OCI-LY7 (cell line): Measurements from ENCODE around the gene CSNK1G1. TPM values are rescaled to one million over a fixed set of nuclear protein-coding genes. Genes with fewer than 3 reads are reported as not detected.
"Not testable (repeated sequence)": the region's sequence is repeated elsewhere in the genome, so short reads cannot be mapped to it uniquely, and the experiment has no call there.

ENCODE experiments used
- BruUV-seq: library from RNA; stranded (reverse); fragments of 400-500 nt; replicated peaks from 2 replicates; lab custom pipeline; 2021; lab: Mats Ljungman, UMichigan
- CTCF ChIA-PET: fragments of 300-600 bp; sonication (Branson Sonifier 250); formaldehyde crosslinking; loops from one replicate; lab custom pipeline; 2022; ENCODE audit warnings: antibody characterized with exemption; ENCODE audit not compliant: unreplicated experiment; lab: Charles Lee
- POLR2A ChIA-PET: fragments of 300-600 bp; sonication (Branson Sonifier 250); formaldehyde crosslinking; loops from one replicate; lab custom pipeline; 2022; ENCODE audit warnings: antibody characterized with exemption; lab: Charles Lee
- DNase-seq: peaks from one replicate; pipeline ENCODE4 v3.0.0-alpha.2; 2015; ENCODE audit warnings: low spot score
- H2AFZ ChIP-seq: fragments of 200-600 bp; sonication (generic), shearing (Covaris generic); 2 replicates; pipeline ENCODE4 v1.6.1; 2014; ENCODE audit warnings: mild to moderate bottlenecking, antibody characterized with exemption, low read length, moderate library complexity
- H3K27ac ChIP-seq: fragments of 200-600 bp; sonication (generic); 2 replicates; pipeline ENCODE4 v1.5.1; 2014; ENCODE audit warnings: mixed run types, low read depth, mild to moderate bottlenecking, moderate library complexity, low read length, inconsistent platforms; ENCODE audit not compliant: poor library complexity, severe bottlenecking
- H3K36me3 ChIP-seq: fragments of 200-600 bp; sonication (generic); 2 replicates; pipeline ENCODE4 v1.6.1; 2014; ENCODE audit warnings: mild to moderate bottlenecking, antibody characterized with exemption, low read length, moderate library complexity, mixed read lengths; ENCODE audit not compliant: insufficient read depth
- H3K4me1 ChIP-seq: fragments of 200-600 bp; sonication (generic); 2 replicates; pipeline ENCODE4 v1.5.1; 2014; ENCODE audit warnings: mild to moderate bottlenecking, low read length; ENCODE audit not compliant: insufficient read depth, poor library complexity, severe bottlenecking
- H3K4me2 ChIP-seq: fragments of 200-600 bp; sonication (generic); 2 replicates; pipeline ENCODE4 v1.6.1; 2014; ENCODE audit warnings: mild to moderate bottlenecking, low read length
- H3K4me3 ChIP-seq: fragments of 200-600 bp; sonication (generic); 2 replicates; pipeline ENCODE4 v1.5.1; 2014; ENCODE audit warnings: mild to moderate bottlenecking, low read depth, low read length; ENCODE audit not compliant: poor library complexity, severe bottlenecking
- H3K79me2 ChIP-seq: fragments of 200-600 bp; sonication (generic); 2 replicates; pipeline ENCODE4 v1.6.1; 2016; ENCODE audit warnings: low read depth, mild to moderate bottlenecking, low read length, moderate library complexity, mixed read lengths; ENCODE audit not compliant: insufficient read depth
- H3K9me2 ChIP-seq: fragments of 200-600 bp; sonication (generic); 2 replicates; pipeline ENCODE4 v1.6.1; 2016; ENCODE audit warnings: mild to moderate bottlenecking, low read length, mixed read lengths; ENCODE audit not compliant: insufficient read depth
- H3K9me3 ChIP-seq: fragments of 200-600 bp; sonication (generic); 2 replicates; pipeline ENCODE4 v1.6.1; 2014; ENCODE audit warnings: mild to moderate bottlenecking, mixed run types, low read length, mixed read lengths
- H4K20me1 ChIP-seq: fragments of 200-600 bp; sonication (generic); 2 replicates; pipeline ENCODE4 v1.6.1; 2014; ENCODE audit warnings: mild to moderate bottlenecking, antibody characterized with exemption, low read length, moderate library complexity, mixed read lengths; ENCODE audit not compliant: insufficient read depth
- EZH2phosphoT487 ChIP-seq: fragments of 200-600 bp; sonication (generic); IDR thresholded peaks from 2 replicates; pipeline ENCODE4 v1.6.1; 2018; ENCODE audit warnings: low read depth, borderline replicate concordance, mild to moderate bottlenecking, mixed run types, antibody characterized with exemption, low read length, moderate library complexity, mixed read lengths
- intact Hi-C: fragments of 100-400 bp; cut with micrococcal nuclease; formaldehyde crosslinking; loops from one replicate; pipeline ENCODE4 v1.10.0; 2022; ENCODE audit not compliant: unreplicated experiment
- total RNA-seq, 2 experiments: library from RNA; depleted of rRNA in 1 of 2; stranded (reverse); fragments of >200 nt in 1 of 2; shearing (Covaris generic) in 1 of 2; gene quantifications; 2 replicates each; pipeline ENCODE4 v1.2.3, GENCODE V29; 2014 to 2022
- TF ChIP-seq, protein P1 (sequence below): fragments of 200-600 bp; sonication (generic); conservative IDR thresholded peaks from 2 replicates; pipeline ENCODE4 v1.5.1; 2014; ENCODE audit warnings: mild to moderate bottlenecking, antibody characterized with exemption, low read length, moderate library complexity, mixed read lengths

Gene CSNK1G1
- total RNA-seq, 2 experiments from 2014 or later = 8.8 to 14.1 TPM

DNA sequence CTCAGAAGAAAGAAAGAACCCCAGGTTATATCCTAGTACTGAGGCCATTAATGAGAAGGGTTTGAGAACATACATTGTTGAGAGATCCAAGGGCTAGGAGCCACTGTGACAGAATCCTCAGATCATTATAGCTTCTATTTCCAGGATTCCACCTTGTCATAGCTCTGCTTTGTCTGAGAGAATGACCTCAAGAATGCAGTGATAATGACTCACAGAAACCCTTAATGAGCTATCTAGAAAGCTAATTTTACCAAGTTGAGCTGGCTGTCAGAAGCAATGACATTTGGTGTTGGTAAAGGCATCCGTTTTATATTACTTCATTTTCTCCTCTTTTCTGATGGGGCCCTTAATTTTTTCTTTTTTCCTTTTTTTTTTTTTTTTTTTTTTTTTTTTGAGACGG, 42.6 kb upstream of the CSNK1G1 start:
- no peak for DNase-seq
- intact Hi-C loops = no loop called here
- BruUV-seq = no TSS peak
- peaks cover 73% of the 10 kb centered on the region for H3K36me3 ChIP-seq
- no peaks in the 10 kb centered on the region for H3K4me1 ChIP-seq
- CTCF ChIA-PET = no interaction called here
- H3K79me2 ChIP-seq = no peaks in the 10 kb centered on the region
- no peak overlapping the region for H3K27ac ChIP-seq
- no peaks in the 10 kb centered on the region for H3K9me3 ChIP-seq
- no peak overlapping the region for H3K4me2 ChIP-seq
- H3K4me3 ChIP-seq = no peak overlapping the region
- no peaks in the 10 kb centered on the region for H3K9me2 ChIP-seq
- POLR2A ChIA-PET = interaction anchor here (0.6 to 1.1 kb wide), 4 partner anchors 11 to 721 kb away, joined by 3 to 4 read pairs (median 4); partner anchors contain the start of gene TRIP4
- H4K20me1 ChIP-seq = no peaks in the 10 kb centered on the region
- H2AFZ ChIP-seq = no peak overlapping the region
- TF ChIP-seq EZH2phosphoT487 = no peak
- TF ChIP-seq, protein P1, sequence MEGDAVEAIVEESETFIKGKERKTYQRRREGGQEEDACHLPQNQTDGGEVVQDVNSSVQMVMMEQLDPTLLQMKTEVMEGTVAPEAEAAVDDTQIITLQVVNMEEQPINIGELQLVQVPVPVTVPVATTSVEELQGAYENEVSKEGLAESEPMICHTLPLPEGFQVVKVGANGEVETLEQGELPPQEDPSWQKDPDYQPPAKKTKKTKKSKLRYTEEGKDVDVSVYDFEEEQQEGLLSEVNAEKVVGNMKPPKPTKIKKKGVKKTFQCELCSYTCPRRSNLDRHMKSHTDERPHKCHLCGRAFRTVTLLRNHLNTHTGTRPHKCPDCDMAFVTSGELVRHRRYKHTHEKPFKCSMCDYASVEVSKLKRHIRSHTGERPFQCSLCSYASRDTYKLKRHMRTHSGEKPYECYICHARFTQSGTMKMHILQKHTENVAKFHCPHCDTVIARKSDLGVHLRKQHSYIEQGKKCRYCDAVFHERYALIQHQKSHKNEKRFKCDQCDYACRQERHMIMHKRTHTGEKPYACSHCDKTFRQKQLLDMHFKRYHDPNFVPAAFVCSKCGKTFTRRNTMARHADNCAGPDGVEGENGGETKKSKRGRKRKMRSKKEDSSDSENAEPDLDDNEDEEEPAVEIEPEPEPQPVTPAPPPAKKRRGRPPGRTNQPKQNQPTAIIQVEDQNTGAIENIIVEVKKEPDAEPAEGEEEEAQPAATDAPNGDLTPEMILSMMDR = no peak

DNA sequence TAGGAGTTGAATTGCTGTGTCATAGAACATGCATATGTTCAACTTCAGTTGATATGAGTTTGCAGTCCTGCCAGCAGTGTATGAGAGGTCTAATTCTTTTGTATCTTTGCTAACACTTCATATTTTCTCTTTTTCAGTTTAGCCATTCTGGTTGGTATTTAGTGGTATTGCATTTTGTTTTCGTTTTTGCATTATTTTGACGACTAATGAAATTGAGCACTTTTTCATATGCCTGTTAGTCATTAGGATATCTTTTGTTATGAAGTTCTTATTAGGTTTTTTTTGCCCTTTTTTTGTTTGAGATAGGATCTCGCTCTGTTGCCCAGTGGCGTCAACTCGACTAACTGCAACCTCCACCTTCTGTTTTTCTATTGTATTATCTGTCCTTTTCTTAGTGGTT, 40.8 kb upstream of the CSNK1G1 start:
- no peak for TF ChIP-seq EZH2phosphoT487
- TF ChIP-seq, protein P1 = no peak
- H2AFZ ChIP-seq = no peak overlapping the region
- no peak overlapping the region for H3K27ac ChIP-seq
- no peak for DNase-seq
- intact Hi-C loops = no loop called here
- CTCF ChIA-PET = no interaction called here
- no peak overlapping the region for H3K4me3 ChIP-seq
- BruUV-seq = no TSS peak
- no peaks in the 10 kb centered on the region for H3K4me1 ChIP-seq
- no peaks in the 10 kb centered on the region for H4K20me1 ChIP-seq
- no peaks in the 10 kb centered on the region for H3K9me2 ChIP-seq
- no peak overlapping the region for H3K4me2 ChIP-seq
- H3K79me2 ChIP-seq = no peaks in the 10 kb centered on the region
- peaks cover 65% of the 10 kb centered on the region for H3K36me3 ChIP-seq
- POLR2A ChIA-PET = interaction anchor here (0.6 to 0.7 kb wide), 2 partner anchors 11 to 172 kb away, joined by 3 read pairs; no protein-coding TSS in a partner anchor
- no peaks in the 10 kb centered on the region for H3K9me3 ChIP-seq

DNA sequence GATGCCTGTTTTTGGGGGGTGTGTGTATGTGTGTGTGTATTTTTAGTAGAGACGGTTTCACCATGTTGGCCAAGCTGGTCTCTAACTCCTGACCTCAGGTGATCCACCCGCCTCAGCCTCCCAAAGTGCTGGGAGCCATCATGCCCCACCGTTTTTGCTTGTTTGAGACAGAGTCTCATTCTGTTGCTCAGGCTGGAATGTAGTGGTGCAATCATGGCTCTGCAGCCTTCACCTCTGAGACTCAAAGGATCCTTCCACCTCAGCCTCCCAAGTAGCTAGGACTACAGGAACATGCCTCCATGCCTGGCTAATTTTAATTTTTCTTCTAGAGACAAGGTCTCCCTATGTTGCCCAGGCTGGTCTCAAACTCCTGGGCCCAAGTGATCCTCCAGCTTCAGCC, 36.5 kb upstream of the CSNK1G1 start:
- DNase-seq, BruUV-seq, H3K9me3 ChIP-seq, H3K4me2 ChIP-seq, CTCF ChIA-PET, H3K27ac ChIP-seq, H2AFZ ChIP-seq, H3K9me2 ChIP-seq, H3K4me3 ChIP-seq, POLR2A ChIA-PET, intact Hi-C loops, H4K20me1 ChIP-seq: not testable (repeated sequence)
- peaks cover 10% of the 10 kb centered on the region for H3K4me1 ChIP-seq
- H3K79me2 ChIP-seq = peaks cover 17% of the 10 kb centered on the region; the same call in 1 of the 2 replicates
- peaks cover 34% of the 10 kb centered on the region for H3K36me3 ChIP-seq
